GM12874 (cell line): Measurements from ENCODE around the gene KRTAP9-9.
"Not testable (repeated sequence)": the region's sequence is repeated elsewhere in the genome, so short reads cannot be mapped to it uniquely, and the experiment has no call there.

ENCODE experiments used
- TF ChIP-seq, protein P1 (sequence below): IDR thresholded peaks from 2 replicates; pipeline ENCODE4 v1.5.1; 2011; ENCODE audit warnings: low read depth, mild to moderate bottlenecking, control low read depth, low read length, moderate library complexity; ENCODE audit not compliant: insufficient read depth

KRTAP9-9 gene

DNA sequence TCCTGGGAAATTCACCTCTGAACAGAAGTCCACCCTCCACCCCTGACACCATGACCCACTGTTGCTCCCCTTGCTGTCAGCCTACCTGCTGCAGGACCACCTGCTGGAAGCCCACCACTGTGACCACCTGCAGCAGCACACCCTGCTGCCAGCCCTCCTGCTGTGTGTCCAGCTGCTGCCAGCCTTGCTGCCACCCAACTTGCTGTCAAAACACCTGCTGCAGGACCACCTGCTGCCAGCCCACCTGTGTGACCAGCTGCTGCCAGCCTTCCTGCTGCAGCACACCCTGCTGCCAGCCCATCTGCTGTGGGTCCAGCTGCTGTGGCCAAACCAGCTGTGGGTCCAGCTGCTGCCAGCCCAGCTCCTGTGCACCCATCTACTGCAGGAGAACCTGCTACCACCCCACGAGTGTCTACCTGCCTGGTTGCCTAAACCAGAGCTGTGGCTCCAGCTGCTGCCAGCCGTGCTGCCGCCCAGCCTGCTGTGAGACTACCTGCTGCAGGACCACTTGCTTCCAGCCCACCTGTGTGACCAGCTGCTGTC lies 20.5 kb downstream of the KRTAP9-9 start, which contains the start of gene KRTAP9-7:
TSS of gene KRTAP9-7 (plus strand) at position 51 of the 543 bp plus-strand sequence. CDS start at position 51, 0 bp downstream.
- TF ChIP-seq, protein P1, sequence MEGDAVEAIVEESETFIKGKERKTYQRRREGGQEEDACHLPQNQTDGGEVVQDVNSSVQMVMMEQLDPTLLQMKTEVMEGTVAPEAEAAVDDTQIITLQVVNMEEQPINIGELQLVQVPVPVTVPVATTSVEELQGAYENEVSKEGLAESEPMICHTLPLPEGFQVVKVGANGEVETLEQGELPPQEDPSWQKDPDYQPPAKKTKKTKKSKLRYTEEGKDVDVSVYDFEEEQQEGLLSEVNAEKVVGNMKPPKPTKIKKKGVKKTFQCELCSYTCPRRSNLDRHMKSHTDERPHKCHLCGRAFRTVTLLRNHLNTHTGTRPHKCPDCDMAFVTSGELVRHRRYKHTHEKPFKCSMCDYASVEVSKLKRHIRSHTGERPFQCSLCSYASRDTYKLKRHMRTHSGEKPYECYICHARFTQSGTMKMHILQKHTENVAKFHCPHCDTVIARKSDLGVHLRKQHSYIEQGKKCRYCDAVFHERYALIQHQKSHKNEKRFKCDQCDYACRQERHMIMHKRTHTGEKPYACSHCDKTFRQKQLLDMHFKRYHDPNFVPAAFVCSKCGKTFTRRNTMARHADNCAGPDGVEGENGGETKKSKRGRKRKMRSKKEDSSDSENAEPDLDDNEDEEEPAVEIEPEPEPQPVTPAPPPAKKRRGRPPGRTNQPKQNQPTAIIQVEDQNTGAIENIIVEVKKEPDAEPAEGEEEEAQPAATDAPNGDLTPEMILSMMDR = not testable (repeated sequence)

DNA sequence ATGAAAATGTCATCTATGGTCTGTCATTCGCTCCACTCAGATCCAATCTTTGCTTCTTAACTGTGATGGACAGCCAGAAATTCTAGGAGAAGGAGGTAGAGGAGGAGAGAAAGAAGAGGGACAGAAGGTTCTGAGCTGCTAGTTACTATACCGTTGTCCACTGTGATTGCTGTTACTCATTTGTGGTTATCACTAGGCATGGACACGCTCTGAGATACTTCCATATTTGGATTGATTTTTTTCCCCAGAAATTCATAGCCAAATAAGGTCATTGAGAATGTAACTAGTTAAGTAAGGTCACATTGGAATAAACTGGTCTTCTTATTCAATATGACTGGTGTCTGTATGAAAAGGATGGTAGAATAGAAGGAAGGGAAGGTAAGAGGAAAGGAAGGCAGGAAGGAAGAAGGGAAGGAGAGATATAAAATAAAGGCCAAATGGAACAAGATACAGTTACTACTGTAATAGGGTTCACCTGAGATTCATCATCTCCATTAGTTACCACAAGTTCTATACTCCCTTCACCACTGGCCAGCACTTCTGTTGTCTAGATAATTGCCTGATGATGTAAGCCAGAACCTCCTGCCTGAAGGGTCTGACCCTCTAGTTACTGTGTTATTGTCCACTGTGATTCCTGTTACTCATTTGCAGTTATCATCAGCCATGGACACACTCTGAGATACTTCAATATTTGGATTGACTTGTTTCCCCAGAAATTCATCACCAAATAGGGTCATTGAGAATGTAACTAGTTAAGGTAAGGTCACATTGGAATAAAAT lies 23.2 kb downstream of the KRTAP9-9 start:
- TF ChIP-seq, protein P1 = no peak

DNA sequence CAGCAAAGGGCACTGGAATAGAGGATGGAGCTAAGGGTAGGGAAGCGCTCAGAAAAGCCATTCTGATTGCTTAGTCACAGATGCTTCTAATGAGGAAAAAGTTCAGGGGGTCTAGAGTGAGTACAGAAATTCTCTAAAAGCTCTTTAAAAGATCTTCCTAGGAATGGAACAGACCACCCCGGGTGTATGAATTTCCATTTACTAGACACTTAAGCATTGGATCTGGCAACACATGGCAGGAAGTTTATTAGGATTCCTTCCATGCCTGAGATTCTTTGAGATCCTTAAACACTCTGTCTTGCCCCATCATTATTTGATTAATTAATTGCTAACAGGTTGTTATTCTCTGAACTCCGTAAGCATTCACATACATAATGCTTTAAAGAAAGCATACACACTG lies 28.9 kb downstream of the KRTAP9-9 start:
- TF ChIP-seq, protein P1 = no peak

DNA sequence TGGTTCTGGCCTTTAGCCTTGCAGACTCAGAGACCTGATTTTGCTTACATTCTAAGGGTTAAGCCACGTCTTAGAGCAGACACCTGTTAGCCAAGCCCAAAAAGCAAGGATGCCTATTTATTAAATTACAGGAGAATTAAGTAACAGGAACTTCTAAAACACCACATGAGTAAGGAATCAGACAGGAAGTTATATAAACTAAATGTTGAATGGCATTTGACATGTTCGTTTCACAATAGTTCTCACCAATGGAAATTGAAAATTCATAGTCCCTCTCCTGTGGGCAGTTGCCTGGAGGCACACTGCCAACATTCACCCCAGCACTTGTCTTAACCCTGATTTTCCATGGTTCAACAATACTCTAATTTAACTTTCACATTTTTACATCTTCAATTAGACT lies 29.4 kb downstream of the KRTAP9-9 start:
- TF ChIP-seq, protein P1 = no peak

DNA sequence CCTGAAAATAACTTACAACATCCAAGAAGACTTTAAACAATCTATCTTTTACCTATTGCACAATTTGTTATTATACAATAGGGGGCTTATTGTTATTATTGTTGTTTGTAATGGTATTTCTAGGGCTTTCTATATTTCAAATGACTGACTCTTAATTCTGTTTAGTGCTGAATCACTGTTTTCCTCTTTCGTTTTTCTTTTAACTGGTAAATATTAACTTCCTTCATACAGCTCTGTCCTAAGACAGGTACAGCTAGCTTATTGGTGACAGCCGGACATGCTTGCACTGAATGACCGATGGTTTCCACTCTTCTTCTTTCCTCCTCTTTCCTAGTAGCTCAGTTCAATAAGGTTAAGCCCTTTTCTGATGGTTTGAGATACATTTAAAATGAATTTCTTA lies 31.9 kb downstream of the KRTAP9-9 start:
- TF ChIP-seq, protein P1 = no peak

DNA sequence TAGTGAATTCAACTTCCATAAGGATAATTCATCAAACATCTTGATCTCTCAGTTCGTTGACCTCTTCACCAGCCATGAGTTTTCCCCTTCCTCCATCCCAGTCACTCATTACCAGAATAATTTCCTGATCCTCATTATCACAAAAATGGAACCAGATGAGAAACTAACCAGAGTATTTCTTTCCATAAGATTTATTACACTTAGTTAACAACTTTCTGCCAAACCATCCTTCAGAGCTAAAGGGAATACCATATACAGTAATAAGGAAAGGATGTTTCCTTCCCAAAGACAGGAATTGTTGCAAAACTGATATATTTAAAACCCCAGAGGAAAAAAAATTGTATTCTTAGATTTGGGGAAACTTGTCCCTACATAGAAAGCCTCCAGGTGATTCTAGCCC lies 38.8 kb downstream of the KRTAP9-9 start:
- TF ChIP-seq, protein P1 = no peak

DNA sequence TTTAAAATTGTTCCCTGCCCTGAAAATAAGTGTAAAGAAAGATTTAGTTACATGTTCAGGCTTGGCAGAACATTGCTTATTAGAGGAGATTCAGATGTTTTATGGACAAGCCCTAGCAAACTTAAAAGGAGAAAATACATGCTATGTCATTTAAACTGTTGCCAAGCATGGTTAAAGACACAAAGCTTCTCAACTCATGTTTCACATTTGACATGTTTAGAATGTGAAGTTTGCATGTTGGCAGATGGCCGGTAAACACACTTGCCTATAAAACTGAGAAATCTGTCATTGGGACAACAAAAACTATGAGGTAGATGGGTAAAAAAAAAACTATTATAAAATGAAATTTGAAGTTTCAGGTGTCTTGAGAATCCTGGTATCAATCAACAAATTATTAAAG lies 41.7 kb downstream of the KRTAP9-9 start:
- TF ChIP-seq, protein P1 = no peak
